ENCODE results near the gene OSCP1. TPM values are rescaled to one million over a fixed set of nuclear protein-coding genes. Genes with fewer than 3 reads are reported as not detected.

Gene OSCP1
- total RNA-seq (2014; rRNA removed; shearing (Covaris generic)): 7.0 and 8.4 TPM in 2 replicates

GRCh38 chr1:36450270-36450918 lies at the start of gene OSCP1:
Gene OSCP1 (minus strand): TSS chr1:36450451. CDS start chr1:36450369, 82 bp downstream.

GRCh38 chr1:36482724-36483388 lies 32.6 kb upstream of the OSCP1 start, which contains the start of gene CSF3R:
Gene CSF3R (minus strand): TSS chr1:36482913. CDS start chr1:36479496, 3,417 bp downstream.

GRCh38 chr1:36463803-36464604 lies 13.8 kb upstream of the OSCP1 start, which contains the start of gene MRPS15:
Gene MRPS15 (minus strand): TSS chr1:36464384. CDS start chr1:36464275, 109 bp downstream.

GRCh38 chr1:36397378-36398230 lies 52.6 kb downstream of the OSCP1 start, which contains the start of gene LSM10:
Gene LSM10 (minus strand): TSS chr1:36397908. CDS start chr1:36394129, 3,779 bp downstream.

GRCh38 chr1:36385410-36386264 lies 64.6 kb downstream of the OSCP1 start, which contains the start of gene STK40:
Gene STK40 (minus strand): TSS chr1:36385924. CDS start chr1:36361332, 24,592 bp downstream.

Small RNA genes within 50 kb of the gene (small RNA-seq; reads per million reads assigned to genes)
- gene RNU4-27P: not detected
- gene SNORA63C: not detected

Other genes with a start within 250 kb of the OSCP1 start
- 61.2 and 61.7 TPM in 2 replicates for gene THRAP3, start 226.0 kb downstream of the OSCP1 start, total RNA-seq (2014; rRNA removed; shearing (Covaris generic))
- 5.2 and 6.3 TPM in 2 replicates for gene SH3D21, start 144.1 kb downstream of the OSCP1 start, total RNA-seq (2014; rRNA removed; shearing (Covaris generic))
- 95.6 and 113 TPM in 2 replicates for gene EVA1B, start 126.8 kb downstream of the OSCP1 start, total RNA-seq (2014; rRNA removed; shearing (Covaris generic))
- 22.3 and 29.4 TPM in 2 replicates for gene STK40, start 64.5 kb downstream of the OSCP1 start, total RNA-seq (2014; rRNA removed; shearing (Covaris generic))
- gene LSM10, start 52.5 kb downstream of the OSCP1 start, total RNA-seq (2014; rRNA removed; shearing (Covaris generic)): 10.7 and 18.4 TPM in 2 replicates
- 115 and 120 TPM in 2 replicates for gene MRPS15, start 13.9 kb upstream of the OSCP1 start, total RNA-seq (2014; rRNA removed; shearing (Covaris generic))
- gene CSF3R, start 32.5 kb upstream of the OSCP1 start, total RNA-seq (2014; rRNA removed; shearing (Covaris generic)): not detected in 2 replicates

Measured in A375 (cell line).